ENCODE measurements around the gene MEIOB. TPM values are rescaled to one million over a fixed set of nuclear protein-coding genes. Genes with fewer than 3 reads are reported as not detected.
"Not testable (repeated sequence)": the region's sequence is repeated elsewhere in the genome, so short reads cannot be mapped to it uniquely, and the experiment has no call there.

MEIOB gene
- polyA plus RNA-seq, 12 donors: 0.08 to 3.0 (median 0.69) TPM; not detected in 2

DNA sequence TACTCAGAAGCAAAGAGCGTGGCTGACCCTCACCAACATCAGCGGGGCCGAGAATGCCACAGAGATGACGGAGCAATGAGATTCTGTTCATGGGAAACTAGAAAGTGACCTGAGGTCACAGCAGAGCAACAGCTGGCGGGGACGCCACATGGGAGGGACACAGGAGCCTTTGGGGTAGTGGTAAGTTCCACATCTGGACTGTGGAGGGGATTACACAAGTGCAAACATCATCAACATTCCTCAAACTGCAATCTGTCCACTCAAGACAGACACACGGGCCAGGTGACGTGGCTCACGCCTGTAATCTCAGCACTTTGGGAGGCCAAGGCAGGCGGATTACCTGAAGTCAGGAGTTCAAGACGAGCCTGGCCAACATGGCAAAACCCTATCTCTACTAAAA, 56.5 kb downstream of the MEIOB start:
- no peak for DNase-seq

DNA sequence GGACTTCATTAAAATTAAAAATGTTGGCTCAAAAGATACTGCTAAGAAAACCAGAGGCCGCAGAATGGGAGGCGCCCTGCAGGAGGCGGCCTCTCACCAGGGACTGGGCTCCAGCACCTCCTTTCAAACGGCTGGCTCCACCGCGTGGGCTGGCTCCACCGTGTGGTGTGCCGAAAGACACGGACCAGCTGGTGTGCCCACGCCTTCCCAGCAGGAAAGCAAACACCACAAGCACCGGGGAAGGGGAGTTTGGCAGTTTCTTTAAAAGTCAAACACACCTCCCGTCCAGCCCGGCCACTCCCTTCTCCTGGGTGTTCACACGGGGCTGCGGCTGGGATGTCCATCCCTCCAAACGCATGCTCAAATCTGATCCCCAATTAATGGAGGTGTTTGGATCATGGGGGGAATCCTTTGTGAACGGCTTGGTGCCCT, 59.2 kb downstream of the MEIOB start:
- no peak for DNase-seq

- DNase-seq: no peak
Observed at GRCh38 chr16:1810536-1810935, 61.4 kb downstream of the MEIOB start.

DNA sequence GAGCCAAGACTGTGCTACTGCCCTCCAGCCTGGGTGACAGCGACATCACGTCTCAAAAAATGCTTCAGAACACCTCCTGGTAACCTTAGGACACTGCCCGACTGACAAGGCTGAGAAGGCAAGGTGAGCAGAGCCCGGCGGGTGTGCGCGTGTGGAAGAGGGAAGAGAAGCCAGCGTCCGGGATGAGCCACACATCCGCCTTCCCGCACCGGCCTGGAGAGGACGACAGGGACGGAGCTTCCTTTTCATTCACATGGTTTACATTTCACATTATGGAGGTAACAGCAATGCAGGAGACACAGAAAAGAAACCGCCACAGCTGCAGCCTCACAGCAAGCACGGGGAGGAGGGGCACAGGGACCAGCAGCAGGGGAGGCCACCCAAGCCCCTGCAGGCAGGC, 61.9 kb downstream of the MEIOB start:
- no peak for DNase-seq

GRCh38 chr16:1809281-1809801, 62.6 kb downstream of the MEIOB start:
- no peak for DNase-seq

DNA sequence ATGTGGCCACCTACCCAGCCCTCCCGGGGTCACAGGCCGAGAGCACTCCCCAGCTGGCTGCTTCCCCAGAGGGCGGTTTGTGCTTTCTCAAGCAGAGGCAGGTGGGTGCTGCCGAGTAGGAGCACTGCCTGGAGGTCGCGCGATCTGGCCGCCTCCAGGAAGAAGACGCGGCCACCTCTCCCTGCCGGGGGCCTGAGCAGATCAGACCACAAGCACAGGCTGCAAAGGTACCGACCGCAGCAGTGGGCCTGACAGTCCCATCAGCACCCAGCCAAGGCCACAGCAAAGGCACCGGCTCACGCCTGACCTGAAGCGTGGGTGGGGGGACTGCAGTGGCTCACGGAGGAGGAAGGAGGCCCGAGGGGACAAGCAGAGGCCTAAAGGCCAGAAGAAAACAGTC, 63.3 kb downstream of the MEIOB start:
- DNase-seq: no peak

- no peak for DNase-seq
Observed at GRCh38 chr16:1807626-1808025, 64.3 kb downstream of the MEIOB start.

GRCh38 chr16:1800701-1801100, 71.3 kb downstream of the MEIOB start:
- no peak for DNase-seq

DNA sequence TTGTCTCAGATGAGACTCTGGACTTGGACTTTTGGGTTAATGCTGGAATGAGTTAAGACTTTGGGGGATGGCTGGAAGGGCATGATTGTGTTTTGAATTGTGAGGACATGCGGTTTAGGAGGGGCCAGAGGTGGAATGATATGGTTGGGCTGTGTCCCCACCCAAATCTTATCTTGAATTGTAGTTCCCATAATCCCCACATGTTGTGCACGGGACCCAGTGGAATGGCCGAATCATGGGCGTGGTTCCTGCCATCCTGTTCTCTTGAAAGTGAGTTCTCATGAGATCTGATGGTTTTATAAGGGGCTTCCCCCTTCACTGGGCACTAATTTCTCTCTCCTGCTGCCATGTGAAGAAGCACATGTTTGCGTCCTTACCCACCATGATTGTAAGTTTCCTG, 72.7 kb downstream of the MEIOB start:
- not testable (repeated sequence) for DNase-seq

DNA sequence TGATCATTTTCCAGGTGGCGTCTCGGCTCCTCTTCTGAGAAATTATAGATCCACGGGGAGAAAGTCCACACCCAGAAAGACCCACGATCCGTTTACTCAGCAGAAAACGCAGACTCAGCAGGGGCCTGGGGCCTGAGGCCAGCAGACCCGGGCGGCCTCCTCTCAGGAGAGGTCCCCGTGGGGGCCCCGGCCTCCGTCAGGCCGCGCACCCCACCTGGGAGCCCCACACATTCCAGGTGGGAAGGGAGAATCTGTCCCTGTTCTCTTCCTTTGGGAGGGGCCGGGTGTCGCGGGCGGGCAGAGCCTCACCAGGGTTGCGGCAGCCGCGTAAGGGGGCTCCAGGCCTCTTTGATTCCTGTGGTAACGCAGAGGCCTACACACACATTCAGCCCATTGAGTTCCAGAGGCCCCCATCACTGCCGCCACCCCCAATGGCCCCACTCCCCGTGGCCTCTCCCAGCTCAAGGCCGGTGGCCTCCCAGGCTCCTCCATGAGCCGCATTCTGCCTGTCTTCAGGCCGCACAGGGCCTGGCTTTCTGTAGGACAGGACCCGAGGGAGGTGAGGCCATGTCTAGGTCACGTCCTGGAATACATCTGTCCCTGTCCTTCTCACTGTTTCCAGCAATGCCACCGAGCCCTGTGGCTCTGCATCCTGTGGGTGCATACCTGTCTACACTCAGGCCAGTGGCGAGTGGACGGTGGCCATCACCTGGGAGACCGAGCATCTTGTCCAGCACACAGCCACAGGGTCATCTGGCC, 76.9 kb downstream of the MEIOB start:
- no peak for DNase-seq

DNA sequence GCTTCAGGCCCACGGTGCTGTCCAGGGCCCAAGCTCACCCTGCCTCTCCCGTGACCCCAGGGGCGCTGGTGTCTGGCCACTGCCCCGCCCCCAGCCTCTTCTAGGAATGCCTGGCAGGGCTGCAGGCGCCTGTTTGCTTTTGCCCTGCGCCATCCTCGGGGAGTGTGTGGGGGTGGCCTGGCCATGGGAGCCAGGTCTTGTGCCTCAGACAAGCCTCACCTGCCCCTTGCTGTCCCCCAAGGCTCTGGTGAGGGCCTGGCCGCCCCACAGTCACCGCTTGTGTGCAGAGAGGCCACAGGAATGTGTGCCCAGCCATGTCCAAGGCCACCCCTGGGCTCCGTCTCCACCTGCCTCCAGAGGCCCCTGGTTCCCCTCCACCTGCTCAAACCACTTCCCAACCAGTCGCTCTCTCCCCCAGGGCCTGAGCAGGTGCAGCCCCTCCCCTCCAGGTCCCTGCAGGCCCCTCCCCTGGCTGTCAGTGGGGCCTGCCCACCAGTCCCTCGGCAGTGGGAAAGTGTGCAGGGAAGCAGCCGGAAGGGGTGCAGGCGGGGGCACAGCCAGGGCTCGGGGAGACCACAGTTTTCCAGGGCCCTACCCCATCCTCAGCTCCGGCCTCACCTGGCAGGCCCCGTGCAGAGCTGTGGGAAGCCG, 77.6 kb downstream of the MEIOB start:
- DNase-seq: no peak

- no peak for DNase-seq
Observed at GRCh38 chr16:1793578-1794220, 78.3 kb downstream of the MEIOB start, which contains the start of gene IGFALS. IGFALS (minus strand) TSS chr16:1793705; CDS start chr16:1793652, 53 bp downstream.

DNA sequence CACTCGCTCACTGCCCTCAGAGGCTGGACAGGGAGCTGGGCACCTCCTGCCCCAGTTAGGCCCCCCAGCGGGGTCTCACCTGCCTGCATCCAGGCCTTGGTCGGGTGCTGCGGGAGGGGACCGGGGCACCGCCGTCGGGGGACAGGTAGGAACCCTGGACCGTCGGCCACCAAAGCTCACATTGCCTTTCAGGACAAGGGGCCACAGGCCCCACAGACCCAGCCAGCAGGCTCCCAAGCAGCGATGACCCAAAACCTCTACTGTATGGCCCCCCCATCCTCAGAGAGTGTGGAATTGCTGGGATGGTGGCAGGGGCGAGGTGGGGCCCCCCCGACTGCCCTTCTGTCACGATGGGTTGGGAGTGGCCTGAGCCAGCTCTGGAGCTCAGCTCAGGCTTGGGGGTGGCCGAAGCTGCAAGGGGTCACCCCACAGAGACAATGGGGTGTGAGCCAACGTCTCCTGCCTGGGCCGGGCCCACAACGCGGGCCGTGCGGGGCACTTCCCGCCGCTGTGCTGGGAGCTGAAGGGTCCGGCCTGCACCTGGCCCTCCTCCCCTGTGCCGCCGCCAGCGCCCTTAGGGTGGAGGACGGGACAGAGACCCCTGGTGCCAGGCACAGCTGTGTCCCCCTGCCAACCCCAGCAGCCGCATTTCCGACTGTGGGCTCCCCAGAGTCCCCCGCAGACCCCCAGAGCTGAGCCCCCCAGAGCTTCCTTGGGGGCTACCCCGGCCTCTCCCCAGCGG, 79.0 kb downstream of the MEIOB start:
- DNase-seq: no peak

- DNase-seq: no peak
Observed at GRCh38 chr16:1791943-1792812, 79.8 kb downstream of the MEIOB start.

DNA sequence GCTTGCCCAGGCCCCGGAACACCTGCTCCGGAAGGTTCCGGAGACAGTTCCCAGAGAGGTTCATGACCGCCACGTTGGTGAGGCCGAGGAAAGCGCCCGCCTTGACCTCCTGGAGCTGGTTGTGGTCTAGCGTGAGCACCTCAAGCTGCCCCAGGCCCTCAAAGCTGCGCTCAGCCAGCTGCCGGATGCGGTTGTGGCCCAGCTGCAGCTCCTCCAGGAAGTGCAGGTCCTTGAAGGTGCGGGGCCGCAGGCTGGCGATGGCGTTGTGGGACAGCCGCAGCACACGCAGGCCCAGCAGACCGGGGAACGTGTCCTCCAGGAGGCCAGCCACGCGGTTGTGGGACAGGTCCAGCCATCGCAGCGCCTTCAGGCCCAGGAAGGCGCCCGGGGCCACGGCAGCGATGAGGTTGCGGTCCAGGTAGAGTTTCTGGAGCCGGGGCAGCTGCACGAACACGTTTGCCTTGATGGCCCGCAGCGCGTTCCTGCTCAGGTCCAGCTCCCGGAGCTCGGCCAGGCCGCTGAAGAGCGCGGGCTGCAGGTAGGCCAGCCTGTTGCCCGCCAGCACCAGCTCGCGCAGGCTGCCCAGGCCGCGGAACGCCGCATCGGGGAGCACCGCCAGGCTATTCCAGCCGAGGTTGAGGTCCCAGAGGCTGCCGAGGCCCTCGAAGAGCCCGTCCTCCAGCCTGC, 80.6 kb downstream of the MEIOB start:
- DNase-seq: no peak

DNA sequence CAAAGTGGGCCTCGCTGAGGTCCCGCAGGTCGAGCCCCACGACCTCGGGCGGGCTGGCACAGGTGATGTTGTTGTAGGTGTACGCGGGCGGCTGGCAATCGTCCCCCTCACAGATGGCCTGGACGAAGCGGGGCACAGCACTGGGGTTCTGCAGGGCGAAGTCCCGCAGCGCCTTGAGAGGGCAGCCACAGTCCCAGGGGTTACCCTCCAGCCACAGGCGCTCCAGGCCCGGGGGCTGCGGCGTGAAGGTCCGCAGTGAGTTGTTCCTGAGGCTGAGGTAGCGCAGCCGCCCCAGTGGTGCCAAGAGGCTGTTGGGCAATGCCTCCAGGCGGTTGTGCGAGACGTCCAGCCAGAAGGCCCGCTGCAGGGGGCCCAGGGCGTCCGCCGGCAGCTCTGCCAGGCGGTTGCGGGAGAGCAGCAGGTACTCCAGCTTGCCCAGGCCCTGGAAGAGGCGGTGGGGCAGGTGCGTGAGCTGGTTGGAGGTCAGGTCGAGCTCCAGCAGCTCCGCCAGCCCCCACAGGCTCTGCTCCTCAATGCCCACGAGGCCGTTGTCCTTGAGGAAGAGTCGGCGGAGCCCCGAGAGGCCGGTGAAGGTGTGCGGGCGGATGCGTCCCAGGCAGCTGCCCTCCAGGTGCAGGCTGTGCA, 81.2 kb downstream of the MEIOB start:
- no peak for DNase-seq

DNA sequence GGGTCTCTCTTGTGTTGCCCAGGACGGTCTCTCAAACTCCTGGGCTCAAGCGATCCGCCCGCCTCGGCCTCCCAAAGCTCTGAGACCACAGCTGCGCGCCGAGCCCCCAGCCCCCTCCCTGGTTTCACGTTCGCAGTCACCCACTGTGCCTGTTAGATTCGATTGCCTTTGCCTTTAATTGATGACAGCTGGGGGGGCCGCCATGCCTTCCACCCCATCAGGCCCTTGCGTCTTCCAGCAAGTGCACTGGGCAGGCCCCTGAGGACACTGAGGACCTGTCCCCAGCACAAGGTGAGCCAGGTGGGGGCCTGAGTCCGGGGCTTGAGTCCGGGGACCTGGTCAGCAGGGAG, 81.7 kb downstream of the MEIOB start:
- DNase-seq: no peak

DNA sequence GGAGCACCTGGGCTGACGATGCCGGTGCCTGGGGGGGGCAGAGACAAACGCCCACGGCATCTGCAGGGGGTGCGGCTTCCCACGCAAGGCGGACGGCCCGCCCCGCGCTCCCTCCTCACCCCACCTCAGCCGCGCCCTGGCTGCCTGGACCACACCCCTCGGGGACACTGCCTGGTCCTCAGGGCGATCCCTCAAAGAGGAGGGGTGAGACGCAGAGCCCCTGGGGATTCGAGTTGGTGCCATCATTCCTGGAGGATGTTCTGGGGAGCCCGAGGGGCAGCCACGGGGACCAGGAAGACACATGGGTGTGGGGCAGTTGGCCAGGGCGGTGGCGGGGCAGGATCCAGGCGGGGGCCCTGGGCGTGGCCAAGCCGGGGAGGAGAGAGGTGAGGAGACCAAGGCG, 82.3 kb downstream of the MEIOB start:
- DNase-seq: no peak

DNA sequence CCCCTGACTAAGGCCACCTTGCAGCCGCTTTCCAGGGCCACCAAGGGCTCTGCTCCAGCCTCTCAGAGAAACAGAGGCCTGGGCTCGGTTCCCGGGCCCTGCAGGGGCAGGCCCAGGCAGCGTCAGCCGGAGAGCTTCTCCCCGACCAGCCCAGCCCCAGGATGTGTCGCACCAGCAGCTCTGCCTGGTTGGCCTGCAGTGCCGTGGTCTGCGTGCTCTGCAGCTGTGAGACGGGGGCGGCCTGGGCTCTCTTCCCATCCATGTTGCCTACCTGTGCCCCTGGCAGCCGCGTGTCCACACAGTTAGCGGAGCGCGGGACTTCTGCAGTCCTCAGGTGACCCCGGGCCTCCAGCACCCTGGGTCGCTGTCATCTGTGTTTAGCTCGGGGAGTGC, 83.3 kb downstream of the MEIOB start:
- no peak for DNase-seq
